GM23248 (cell line): ENCODE results near the gene C1orf167.

ENCODE experiments used
- EZH2 ChIP-seq: fragments of 200-600 bp; sonication (generic); IDR thresholded peaks from 2 replicates; pipeline ENCODE4 v1.6.1; 2018; ENCODE audit warnings: antibody characterized with exemption, mild to moderate bottlenecking; ENCODE audit not compliant: insufficient read depth, poor library complexity, severe bottlenecking
- EZH2phosphoT487 ChIP-seq: fragments of 200-600 bp; sonication (generic); IDR thresholded peaks from 2 replicates; pipeline ENCODE4 v1.6.1; 2018; ENCODE audit warnings: antibody characterized with exemption, moderate library complexity, mild to moderate bottlenecking, low read depth; ENCODE audit not compliant: insufficient read depth

DNA sequence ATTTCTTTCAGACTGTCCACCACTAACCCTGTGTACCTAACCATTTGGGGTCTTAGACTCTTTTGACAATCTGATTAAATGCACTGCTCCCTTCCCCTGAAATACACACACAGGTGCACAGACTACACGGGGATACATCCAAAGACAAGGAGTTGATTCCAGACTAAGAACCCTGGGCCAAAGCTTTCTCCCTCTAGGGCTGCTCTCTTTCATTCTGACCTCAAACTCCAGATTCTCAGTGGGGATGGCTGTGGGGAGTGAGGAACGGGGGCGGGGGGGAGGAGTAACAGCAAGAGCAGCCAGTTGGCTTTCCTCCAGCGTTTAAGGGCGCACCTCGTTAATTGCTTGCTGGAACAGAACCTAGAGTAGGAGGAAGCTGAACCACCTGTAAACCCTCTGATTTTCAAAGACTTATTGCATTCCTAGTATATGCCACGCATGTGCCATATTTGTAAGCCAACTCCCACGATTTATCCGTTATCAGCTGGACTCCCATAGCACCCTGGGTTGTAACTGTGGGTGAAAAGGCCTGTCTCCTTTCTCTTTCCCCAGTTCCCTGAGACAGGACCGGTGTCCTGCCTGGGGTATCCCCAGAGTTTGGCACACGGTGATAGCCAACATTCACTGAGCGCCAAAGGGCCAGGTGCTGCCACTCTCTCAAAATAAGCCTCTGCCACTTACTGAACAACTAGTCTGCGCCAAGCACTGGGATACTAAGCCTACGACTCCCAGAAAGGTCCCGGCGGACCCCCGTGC is 42.9 kb downstream of the C1orf167 start:
- TF ChIP-seq EZH2 (no peak), EZH2phosphoT487 (no peak)
